HG03060 (cell line): ENCODE data around the gene MRI1.
"Not testable (repeated sequence)": the region's sequence is repeated elsewhere in the genome, so short reads cannot be mapped to it uniquely, and the experiment has no call there.

Source experiments
- ATAC-seq: cut with Tn5 transposase; IDR thresholded peaks from one replicate; pipeline ENCODE4 v1.9.1; 2021; ENCODE audit warnings: low read depth, moderate number of reproducible peaks; ENCODE audit not compliant: unreplicated experiment

MRI1 gene

DNA sequence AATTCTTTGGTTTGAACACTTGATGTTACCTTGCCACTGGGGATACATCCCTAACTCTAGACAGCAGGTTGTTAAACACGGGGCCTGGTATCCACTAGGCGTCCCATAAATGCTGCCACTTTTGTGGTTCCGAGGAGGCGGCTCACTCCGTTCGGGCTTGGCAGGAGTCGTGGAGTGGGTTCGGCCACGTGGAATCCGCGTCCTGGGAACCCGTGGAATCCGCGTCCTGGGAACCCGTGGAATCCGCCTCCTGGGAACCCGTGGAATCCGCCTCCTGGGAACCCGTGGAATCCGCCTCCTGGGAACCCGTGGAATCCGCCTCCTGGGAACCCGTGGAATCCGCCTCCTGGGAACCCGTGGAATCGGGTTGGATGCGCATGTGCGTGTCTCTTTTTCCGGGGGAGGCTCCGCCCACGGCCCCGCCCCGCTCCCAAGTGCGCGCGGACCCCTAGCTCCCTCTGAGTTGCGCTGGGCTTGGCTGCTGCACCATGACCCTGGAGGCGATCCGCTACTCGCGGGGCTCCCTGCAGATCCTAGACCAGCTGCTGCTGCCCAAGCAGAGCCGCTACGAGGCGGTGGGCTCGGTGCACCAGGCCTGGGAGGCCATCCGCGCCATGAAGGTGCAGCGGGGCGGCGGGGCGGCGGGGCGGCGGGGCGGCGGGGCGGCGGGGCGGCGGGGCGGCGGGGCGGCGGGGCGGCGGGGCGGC is at the start of gene MRI1:
TSS of gene MRI1 (plus strand) at position 422 of the 707 bp plus-strand sequence. CDS start at position 489, 67 bp downstream.
- ATAC-seq = no peak

DNA sequence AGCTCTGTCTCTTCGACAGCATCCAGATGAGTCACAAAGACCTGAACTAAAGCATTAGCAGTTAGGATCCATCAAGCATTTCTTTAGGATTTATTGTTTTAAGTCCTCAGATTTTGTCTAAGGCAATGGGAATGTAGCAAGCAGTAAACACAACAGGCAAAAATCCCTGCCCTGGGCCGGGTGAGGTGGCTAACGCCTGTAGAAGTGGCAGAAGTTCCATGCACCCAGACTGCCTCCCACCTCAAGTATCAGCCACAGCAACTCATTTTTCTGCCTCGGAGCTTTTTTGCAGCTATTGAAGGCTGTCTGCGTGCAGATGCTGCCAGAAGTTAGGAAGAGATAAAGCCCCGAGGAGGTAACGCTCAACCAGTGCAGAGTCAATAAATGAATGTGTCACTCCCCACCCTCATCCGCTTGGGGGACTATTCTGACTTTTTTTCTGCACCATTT is 47.1 kb upstream of the MRI1 start:
- no peak for ATAC-seq

DNA sequence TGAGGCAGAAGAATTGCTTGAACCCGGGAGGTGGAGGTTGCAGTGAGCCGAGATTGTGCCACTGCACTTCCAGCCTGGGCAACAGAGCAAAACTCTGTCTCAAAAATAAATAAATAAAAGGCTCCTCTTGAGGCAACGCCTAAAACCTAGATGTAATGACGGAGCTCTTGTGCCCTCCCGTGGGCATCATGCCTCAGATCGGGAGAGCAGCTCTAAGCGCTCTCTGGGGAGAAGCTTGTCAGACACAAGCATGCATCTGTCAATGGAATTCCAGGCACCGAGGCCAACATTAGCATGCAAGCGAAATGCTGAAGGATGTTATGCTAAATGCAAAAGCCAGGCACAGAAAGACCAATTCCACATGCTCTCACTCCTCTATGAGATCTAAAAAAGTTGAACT is 45.6 kb upstream of the MRI1 start:
- no peak for ATAC-seq

DNA sequence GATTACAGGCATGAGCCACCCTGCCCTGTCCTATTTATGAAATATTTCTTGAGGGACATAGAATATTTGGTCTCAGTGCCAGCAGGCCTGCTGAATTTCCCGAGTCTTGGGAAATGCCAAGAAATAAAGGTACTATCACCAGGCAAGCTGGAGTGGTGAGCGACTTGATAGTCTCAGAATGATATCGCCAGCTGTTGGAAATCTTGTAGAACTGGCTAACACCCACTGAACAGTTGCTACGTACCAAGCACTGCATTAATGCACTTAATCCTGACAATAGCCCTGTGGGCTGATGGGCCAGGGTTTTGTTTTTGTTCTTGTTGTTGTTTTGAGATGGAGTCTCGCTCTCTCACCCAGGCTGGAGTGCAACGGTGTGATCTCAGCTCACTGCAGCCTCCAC is 42.2 kb upstream of the MRI1 start:
- ATAC-seq = no peak

DNA sequence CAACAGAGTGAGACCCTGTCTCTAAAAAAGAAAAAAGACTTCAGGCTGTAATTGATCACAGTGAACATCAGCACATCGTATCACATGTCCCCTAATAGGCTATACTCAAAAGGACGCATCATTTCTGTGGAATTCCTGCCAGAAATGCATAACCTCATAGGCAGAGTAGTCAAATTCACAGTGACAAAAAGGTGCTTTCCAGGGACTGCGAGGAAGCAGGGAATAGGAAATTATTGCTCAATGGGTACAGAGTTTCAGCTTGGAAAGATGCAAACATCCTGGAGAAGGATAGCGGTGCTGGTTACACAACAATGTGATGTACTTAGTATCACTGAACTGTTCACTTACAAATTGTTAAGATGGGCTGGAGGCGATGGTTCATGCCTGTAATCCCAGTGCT is 41.1 kb upstream of the MRI1 start:
- ATAC-seq = no peak

DNA sequence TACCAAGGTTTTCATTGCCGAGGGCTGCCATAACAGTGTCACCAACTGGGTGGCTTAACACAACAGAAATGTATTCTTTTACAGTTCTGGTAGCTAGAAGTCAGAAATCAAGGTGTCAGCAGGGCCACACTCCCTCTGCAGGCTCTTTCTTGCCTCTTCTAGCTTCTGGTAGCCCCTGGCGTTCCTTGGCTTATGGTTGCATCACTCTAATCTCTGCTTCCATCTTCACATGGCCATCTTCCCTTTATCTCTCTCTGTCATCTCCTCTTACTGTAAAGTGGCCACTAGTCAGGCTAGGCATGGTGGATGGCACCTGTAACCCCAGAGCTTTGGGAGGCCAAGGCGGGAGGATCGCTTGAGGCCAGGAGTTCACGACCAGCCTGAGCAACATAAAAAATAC is 38.0 kb upstream of the MRI1 start:
- no peak for ATAC-seq

DNA sequence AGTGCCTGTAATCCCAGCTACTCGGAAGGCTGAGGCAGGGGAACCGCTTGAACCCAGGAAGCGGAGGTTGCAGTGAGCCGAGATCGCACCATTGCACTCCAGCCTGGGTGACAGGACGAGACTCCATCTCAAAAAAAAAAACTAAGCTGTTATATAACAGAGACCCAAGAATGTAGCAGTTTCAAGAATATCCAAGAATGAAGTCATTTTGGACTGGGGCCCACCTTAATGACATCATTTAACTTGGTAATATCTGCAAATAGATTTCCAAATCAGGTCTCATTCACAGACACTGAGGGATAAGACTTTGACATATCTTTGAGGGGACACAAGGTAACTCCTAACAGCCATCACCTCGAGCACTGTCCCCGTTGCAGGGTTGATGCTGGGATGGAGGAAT is 36.5 kb upstream of the MRI1 start:
- no peak for ATAC-seq

DNA sequence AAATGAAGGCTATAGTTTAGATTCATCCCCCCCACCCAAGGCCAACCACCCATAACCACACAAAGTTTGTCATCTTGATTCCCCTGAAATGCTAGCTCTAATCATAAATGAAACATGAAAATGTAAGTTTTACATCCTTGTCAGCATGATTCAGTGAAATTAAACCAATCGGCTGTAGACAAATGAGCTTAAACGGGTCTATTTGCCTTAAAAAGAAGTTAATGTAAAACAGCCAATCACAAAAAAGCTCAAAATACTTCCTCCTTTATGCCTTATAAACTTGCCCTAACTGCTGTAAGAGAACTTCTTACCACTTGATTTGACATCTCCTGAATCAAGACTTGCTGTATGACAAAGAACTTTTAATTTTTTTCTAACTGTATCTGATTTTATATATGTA is 34.5 kb upstream of the MRI1 start:
- ATAC-seq = no peak

DNA sequence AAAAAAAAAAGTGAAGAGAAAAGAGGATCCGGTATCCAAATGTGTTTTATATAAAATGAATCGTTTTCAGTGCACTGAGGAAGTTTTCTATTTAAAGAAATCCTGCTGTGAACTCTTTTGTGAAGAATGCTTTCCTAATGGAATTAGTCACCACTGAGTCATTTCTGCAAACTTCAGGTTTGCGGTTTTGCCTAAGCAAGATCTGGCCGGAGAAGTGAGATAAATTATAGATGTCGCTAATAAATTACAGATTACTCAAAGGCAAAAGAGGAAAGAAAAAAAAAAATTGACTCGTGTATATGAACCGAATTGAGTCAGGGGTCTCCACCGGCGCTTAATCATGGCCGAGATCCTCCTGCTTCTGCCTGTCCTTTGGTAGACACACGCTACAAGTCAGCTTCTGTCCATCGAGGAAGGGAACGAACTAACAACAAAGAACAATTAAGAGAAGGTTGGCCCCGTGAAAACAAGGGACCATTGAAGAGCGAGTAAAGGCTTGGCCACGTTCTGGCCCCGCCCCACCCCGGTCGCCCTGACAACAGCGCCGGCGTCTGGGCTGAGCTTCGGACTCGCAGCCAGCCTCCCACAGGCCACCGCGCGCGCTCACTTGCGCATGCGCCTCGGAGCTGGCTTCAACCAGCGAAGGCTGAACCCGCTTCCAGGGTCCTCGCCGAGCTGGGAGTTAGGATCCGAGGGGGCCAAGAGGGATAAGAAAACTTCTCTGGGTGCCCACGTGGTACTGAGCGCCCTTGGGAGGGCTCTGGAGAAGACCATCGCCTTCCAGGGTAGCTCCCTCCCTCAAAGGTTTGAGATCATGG is 33.0 kb upstream of the MRI1 start:
- peak; percentile 79 for ATAC-seq

DNA sequence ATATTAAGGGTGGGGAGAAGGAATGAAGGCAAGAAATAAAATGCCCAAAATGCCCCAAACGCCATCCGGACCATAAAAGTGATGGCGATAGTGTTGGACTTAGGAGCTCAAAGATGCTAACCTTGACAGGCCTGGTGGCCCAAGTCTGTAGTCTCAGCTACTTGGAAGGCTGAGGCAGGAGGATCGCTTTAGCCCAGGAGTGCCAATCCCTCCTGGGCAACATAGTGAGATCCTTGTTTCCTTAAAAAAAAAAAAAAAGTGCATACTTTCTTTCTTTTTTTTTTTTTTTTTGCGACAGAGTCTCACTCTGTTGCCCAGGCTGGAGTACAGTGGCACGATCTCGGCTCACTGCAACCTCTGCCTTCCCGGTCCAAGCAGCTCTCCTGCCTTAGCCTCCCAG is 32.0 kb upstream of the MRI1 start:
- ATAC-seq = no peak

DNA sequence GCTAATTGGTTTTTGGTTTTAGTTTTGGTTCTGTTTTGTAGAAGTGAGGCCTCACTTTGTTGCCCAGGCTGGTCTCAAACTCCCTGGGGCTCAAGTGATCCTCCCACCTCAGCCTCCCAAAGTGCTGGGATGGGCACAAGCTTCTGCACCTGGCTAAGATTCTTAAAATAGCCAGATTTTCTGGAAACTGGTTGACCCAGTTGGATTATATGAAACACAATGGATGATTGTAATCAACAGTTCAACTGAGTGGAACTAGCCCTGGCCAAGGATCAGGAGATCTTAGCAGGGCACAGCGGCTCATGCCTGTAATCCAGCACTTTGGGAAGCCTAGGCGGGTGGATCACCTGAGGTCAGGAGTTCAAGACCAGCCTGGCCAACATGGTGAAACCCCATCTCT is 29.6 kb upstream of the MRI1 start:
- no peak for ATAC-seq

DNA sequence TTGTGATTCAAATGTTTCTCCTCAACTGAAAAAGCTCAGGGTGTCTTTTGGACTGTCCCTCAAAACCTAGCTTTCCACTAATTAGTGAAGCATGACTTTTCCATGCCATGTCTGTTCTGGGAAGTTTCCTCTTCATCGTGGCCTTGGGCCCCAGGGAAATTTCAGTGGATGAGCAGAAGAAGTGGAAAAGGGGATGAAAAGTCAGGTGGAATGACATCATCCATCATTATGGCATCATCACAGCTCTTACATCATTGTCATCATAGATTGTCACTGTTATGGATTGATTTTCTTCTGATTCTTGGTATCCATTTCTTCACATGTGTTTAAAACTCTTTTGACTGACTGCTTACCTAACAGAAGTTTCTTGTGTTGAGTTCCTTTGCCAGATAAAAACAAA is 26.2 kb upstream of the MRI1 start:
- ATAC-seq = no peak

DNA sequence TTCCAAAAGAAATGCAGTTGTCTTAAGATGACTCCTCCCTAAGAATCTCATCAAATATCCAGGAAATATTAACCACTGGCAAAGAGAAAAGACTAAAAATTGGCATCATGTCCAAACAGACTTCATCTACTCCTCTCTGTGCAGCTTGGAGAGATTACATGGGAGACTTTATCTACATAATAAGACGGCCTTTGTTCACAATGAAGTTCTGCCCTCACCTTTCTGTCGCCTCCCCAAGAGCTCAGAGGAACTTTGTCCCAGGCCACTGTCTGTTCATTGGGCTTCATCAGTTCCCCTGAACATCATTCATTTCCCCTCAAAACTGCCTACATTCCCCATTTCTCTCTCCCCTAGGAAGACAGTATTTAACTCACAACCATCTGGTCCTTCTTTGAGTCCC is 22.4 kb upstream of the MRI1 start:
- ATAC-seq = no peak

DNA sequence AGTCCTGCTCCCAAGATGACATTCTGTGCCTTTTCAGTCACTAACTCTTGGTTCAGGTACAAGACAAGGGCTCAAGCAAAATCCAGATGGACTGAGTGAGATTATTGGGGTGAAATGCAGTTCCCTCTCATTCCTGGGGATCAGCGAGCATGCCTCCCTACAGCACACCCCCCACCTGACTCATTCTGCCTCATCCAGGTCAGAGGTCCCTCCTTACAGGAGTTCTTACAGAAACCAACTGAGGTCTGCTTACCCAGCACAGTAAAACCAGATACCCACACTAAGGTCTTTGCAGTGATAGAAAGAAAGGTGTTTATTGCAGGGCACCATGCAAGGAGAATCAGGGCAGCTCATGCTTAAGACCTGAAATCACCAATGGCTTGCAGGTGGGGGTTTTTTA is 21.6 kb upstream of the MRI1 start:
- no peak for ATAC-seq

DNA sequence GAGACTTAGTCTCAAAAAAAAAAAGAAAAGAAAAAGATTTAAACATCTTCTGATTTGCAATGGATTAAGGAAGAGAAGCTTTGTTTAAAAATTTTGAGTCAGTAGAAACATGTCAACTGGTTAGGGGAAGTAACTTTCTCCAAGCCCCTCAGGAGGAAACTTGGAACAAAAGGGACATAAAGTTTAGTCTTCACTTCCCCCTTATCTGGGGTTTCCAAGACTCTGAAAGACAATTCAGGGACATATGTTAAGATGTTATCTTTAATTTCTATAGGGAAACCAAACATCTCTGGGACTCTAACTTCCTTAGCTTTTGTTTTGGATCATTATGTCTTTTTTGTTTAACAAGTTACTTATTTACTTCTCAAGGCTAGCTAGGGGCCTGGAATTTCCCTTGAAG is 20.1 kb upstream of the MRI1 start:
- no peak for ATAC-seq

DNA sequence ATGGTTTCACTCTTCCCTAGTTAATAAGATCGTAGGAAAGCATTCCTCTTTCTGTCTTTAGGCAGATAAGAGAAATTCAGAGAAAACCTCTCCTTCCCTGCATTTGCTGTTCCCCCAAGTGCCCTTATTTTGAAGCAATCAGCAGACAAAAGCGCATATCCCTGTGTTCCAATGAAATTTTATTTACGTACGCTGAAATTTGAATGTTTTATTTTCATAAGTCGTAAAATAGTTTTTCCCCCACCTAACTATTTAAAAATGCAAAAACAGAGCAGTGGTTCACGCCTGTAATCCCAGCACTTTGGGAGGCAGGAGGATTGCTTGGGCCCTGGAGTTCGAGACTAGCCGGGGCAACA is 17.2 kb upstream of the MRI1 start:
- no peak for ATAC-seq

DNA sequence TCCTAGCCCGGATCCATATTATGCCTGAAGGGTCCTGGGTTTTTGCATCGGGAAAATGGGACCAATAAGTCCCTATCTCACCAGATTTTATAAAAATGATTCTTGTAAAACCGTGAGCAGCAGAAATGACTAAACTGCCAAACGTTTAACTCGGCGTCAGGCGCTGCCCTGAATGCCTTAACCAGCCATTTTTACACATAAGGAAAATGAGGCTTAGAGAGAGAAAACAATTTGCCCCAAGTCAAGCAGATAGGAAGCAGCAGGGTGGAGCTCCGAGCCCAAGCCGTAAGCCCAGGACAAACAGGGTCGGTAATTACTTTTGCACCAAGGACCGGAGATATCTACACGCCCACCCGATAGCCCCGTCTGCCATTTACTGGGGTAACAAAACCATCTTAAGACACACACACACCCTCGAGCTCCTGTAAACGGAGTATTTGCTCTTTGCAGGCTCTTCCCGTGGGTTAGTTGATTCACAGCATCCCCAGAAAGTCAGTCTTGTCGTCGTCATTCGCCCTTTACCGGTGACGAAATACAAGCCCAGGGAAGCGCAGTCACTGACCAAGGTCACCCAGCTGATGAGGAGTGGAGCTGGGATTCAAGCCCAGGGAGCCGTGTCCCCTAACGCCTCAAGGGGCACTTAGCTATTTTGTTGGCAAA is 16.0 kb upstream of the MRI1 start:
- ATAC-seq = no peak

DNA sequence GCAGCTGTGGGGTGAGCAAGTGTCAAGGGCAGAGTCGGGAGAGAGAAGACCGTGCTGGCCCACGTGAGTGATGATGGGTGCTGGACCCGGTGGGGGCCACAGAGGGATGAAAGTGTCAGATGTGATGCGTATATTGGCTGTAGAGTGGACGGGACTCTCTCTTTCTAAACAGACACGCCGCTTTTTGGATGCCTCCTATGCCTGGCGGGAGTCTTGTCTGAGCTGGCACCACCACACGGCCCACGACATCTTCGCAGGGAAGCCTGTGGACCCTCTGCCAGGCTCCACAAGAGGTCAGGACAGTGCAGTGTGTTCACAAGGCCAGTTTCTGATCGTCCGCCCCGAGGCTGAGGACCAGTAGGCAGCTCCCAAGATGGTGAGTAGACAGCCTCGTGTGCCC is 12.9 kb upstream of the MRI1 start:
- no peak for ATAC-seq

DNA sequence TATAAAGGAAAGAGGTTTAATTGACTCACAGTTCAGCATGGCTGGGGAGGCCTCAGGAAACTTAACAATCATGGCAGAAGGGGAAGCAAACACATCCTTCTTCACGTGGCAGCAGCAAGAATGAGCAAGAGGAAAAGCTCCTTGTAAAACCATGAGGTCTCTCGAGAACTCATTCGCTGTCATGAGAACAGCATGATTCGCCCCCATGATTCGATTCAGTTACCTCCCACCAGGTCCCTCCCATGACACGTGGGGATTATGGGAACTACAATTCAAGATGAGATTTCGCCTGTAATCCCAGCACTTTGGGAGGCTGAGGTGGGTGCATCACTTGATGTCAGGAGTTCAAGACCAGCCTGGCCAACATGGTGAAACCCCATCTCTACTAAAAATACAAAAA is 10.7 kb upstream of the MRI1 start:
- ATAC-seq = not testable (repeated sequence)

DNA sequence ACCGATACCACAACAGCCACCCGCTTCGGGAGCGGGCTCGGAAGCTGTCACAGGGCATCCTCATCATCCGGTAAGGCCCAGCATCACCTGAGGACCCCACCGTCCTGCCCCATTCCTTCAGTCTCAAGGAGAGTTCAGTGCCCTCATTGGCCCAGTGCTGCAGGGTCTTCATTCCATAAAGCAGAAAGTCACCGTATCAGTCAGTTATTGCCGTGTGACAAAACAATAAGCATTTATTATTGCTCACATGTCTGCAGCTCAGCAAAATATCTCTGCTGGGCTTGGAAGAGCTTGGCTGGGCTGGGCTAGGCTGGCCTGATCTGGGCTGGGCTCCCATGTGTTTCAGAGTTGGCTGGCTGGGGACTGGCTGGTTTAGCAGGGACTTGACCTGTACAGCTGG is 8.1 kb upstream of the MRI1 start:
- no peak for ATAC-seq
